IMR-90 (cell line): ENCODE data around the gene EEPD1. TPM values are rescaled to one million over a fixed set of nuclear protein-coding genes. Genes with fewer than 3 reads are reported as not detected.

Source experiments
- ATAC-seq: fragments of 200-7000 bp; cut with Tn5 transposase; 2 replicates; pipeline ENCODE4 v1.9.1; 2020; ENCODE audit warnings: low read depth, mild to moderate bottlenecking, moderate library complexity
- BruUV-seq: library from RNA; stranded (reverse); fragments of 400-500 nt; replicated peaks from 2 replicates; lab custom pipeline; 2021; lab: Mats Ljungman, UMichigan
- CTCF ChIA-PET: fragments of 300-600 bp; formaldehyde crosslinking; extraction: SDS; loops from one replicate; lab custom pipeline; 2021; ENCODE audit warnings: antibody characterized with exemption; lab: Yijun Ruan, JAX
- POLR2A ChIA-PET: fragments of 300-600 bp; sonication (Branson Sonifier 250); formaldehyde crosslinking; loops from one replicate; lab custom pipeline; 2022; ENCODE audit warnings: antibody characterized with exemption; ENCODE audit not compliant: unreplicated experiment; lab: Charles Lee
- DNase-seq: peaks from one replicate; pipeline ENCODE4 v3.0.0; 2013
- H2AFZ ChIP-seq: replicated peaks from 2 replicates; pipeline ENCODE3; 2013; ENCODE audit warnings: low read length, mild to moderate bottlenecking; ENCODE audit not compliant: poor library complexity
- H2AK5ac ChIP-seq: 2 replicates; pipeline ENCODE4 v1.6.1; 2013; ENCODE audit warnings: low read depth, low read length, inconsistent platforms
- H2AK9ac ChIP-seq: replicated peaks from 2 replicates; pipeline ENCODE3; 2013; ENCODE audit warnings: mild to moderate bottlenecking, low read depth, low read length, moderate library complexity; ENCODE audit not compliant: poor library complexity
- H2BK120ac ChIP-seq: 2 replicates; pipeline ENCODE4 v1.6.1; 2013; ENCODE audit warnings: low read depth, low read length, inconsistent platforms
- H2BK15ac ChIP-seq: 3 replicates; pipeline ENCODE4 v1.6.1; 2013; ENCODE audit warnings: low read depth, low read length, inconsistent platforms
- H2BK20ac ChIP-seq: 2 replicates; pipeline ENCODE4 v1.6.1; 2013; ENCODE audit warnings: low read depth, mild to moderate bottlenecking, inconsistent platforms, low read length, moderate library complexity
- H2BK5ac ChIP-seq: 2 replicates; pipeline ENCODE4 v1.6.1; 2013; ENCODE audit warnings: mild to moderate bottlenecking, low read depth, low read length, inconsistent platforms; ENCODE audit not compliant: poor library complexity, severe bottlenecking
- H3K14ac ChIP-seq: replicated peaks from 2 replicates; pipeline ENCODE4 v1.6.1; 2013; ENCODE audit warnings: low read depth, low read length, inconsistent platforms
- H3K18ac ChIP-seq: 2 replicates; pipeline ENCODE4 v1.6.1; 2013; ENCODE audit warnings: low read depth, low read length, control low read depth
- H3K23ac ChIP-seq: 2 replicates; pipeline ENCODE4 v1.6.1; 2013; ENCODE audit warnings: low read depth, low read length, inconsistent platforms
- H3K27ac ChIP-seq: 2 replicates; pipeline ENCODE4 v1.5.1; 2013; ENCODE audit warnings: mild to moderate bottlenecking, control low read depth, low read length; ENCODE audit not compliant: insufficient read depth
- H3K27me3 ChIP-seq: 2 replicates; pipeline ENCODE4 v1.6.1; 2013; ENCODE audit warnings: low read length; ENCODE audit not compliant: control insufficient read depth, insufficient read depth
- H3K36me3 ChIP-seq: 2 replicates; pipeline ENCODE4 v1.6.1; 2013; ENCODE audit warnings: low read length, mixed read lengths; ENCODE audit not compliant: control insufficient read depth, insufficient read depth
- H3K4ac ChIP-seq: 2 replicates; pipeline ENCODE4 v1.6.1; 2013; ENCODE audit warnings: low read depth, low read length, inconsistent platforms
- H3K4me1 ChIP-seq: 2 replicates; pipeline ENCODE4 v1.6.1; 2013; ENCODE audit warnings: low read length, mixed read lengths; ENCODE audit not compliant: control insufficient read depth, insufficient read depth
- H3K4me2 ChIP-seq: 2 replicates; pipeline ENCODE4 v1.6.1; 2013; ENCODE audit warnings: low read depth, mild to moderate bottlenecking, control low read depth, low read length, moderate library complexity
- H3K4me3 ChIP-seq: 2 replicates; pipeline ENCODE4 v1.5.1; 2013; ENCODE audit warnings: low read depth, mild to moderate bottlenecking, control low read depth, low read length, moderate library complexity; ENCODE audit not compliant: insufficient read depth
- H3K56ac ChIP-seq: 2 replicates; pipeline ENCODE4 v1.6.1; 2013; ENCODE audit warnings: low read length, inconsistent platforms; ENCODE audit not compliant: insufficient read depth; ENCODE audit errors: extremely low read depth
- H3K79me1 ChIP-seq, 2 experiments: 2 replicates each; pipeline ENCODE4 v1.6.1; 2013; ENCODE audit warnings: low read length in 2 of 2, inconsistent platforms in 1 of 2, low read depth in 1 of 2
- H3K9ac ChIP-seq: 2 replicates; pipeline ENCODE4 v1.6.1; 2013; ENCODE audit warnings: low read depth, low read length, control low read depth
- H3K9me1 ChIP-seq: 2 replicates; pipeline ENCODE4 v1.6.1; 2013; ENCODE audit warnings: low read length, inconsistent platforms; ENCODE audit not compliant: insufficient read depth
- H3K9me3 ChIP-seq: 2 replicates; pipeline ENCODE4 v1.6.1; 2013; ENCODE audit warnings: low read length; ENCODE audit not compliant: control insufficient read depth, insufficient read depth
- H4K20me1 ChIP-seq: 2 replicates; pipeline ENCODE4 v1.6.1; 2013; ENCODE audit warnings: low read length, inconsistent platforms; ENCODE audit not compliant: insufficient read depth
- H4K5ac ChIP-seq: 2 replicates; pipeline ENCODE4 v1.6.1; 2013; ENCODE audit warnings: mild to moderate bottlenecking, low read depth, low read length, control low read depth
- H4K8ac ChIP-seq, 2 experiments: 2 replicates each; pipeline ENCODE4 v1.6.1; 2013; ENCODE audit warnings: low read depth in 2 of 2, low read length in 2 of 2, control low read depth in 1 of 2, inconsistent platforms in 1 of 2
- H4K91ac ChIP-seq: 2 replicates; pipeline ENCODE4 v1.6.1; 2013; ENCODE audit warnings: low read depth, low read length, inconsistent platforms; ENCODE audit not compliant: insufficient read depth
- CEBPB ChIP-seq: IDR thresholded peaks from 2 replicates; pipeline ENCODE4 v1.6.1; 2012; ENCODE audit warnings: low read depth, low read length, improper control_type of control experiment
- CHD1 ChIP-seq: IDR thresholded peaks from 2 replicates; pipeline ENCODE4 v1.6.1; 2012; ENCODE audit warnings: low read depth, low read length, improper control_type of control experiment
- ELK1 ChIP-seq: fragments of 150-350 bp; IDR thresholded peaks from 2 replicates; pipeline ENCODE4 v1.6.1; 2016; ENCODE audit warnings: low read depth, mild to moderate bottlenecking, low read length, moderate library complexity, borderline replicate concordance
- FOS ChIP-seq: fragments of 150-350 bp; IDR thresholded peaks from 2 replicates; pipeline ENCODE4 v1.6.1; 2016; ENCODE audit warnings: low read depth, low read length
- MAFK ChIP-seq: IDR thresholded peaks from 2 replicates; pipeline ENCODE4 v1.6.1; 2012; ENCODE audit warnings: low read depth, low read length, improper control_type of control experiment
- MXI1 ChIP-seq: IDR thresholded peaks from 2 replicates; pipeline ENCODE4 v1.6.1; 2012; ENCODE audit warnings: low read depth, mild to moderate bottlenecking, low read length, moderate library complexity, borderline replicate concordance
- NFE2L2 ChIP-seq: fragments of 150-350 bp; IDR thresholded peaks from 2 replicates; pipeline ENCODE4 v1.6.1; 2016; ENCODE audit warnings: low read depth, mild to moderate bottlenecking, low read length
- RAD21 ChIP-seq: IDR thresholded peaks from 2 replicates; pipeline ENCODE4 v1.6.1; 2012; ENCODE audit warnings: low read length, improper control_type of control experiment
- RCOR1 ChIP-seq: IDR thresholded peaks from 2 replicates; pipeline ENCODE4 v1.6.1; 2012; ENCODE audit warnings: mild to moderate bottlenecking, low read length, improper control_type of control experiment; ENCODE audit not compliant: insufficient replicate concordance
- WGBS, 2 experiments: methylation state at CpG; one replicate each; pipeline versions ENCODE4 v1.1.5 to v1.1.7; 2013; ENCODE audit warnings: missing lambda C conversion rate in 2 of 2; ENCODE audit not compliant: insufficient read length in 1 of 2; ENCODE audit errors: extremely low coverage in 2 of 2; 5-methylcytosine and 5-hydroxymethylcytosine counted together
- dilution Hi-C: fragments of 300-500 bp; cut with HindIII; formaldehyde crosslinking; loops from one replicate; pipeline ENCODE4 v1.14.3; 2018; ENCODE audit warnings: low sequenced_read_pairs; ENCODE audit not compliant: unreplicated experiment
- in situ Hi-C: fragments of 300-500 bp; cut with MboI; formaldehyde crosslinking; loops from 3 replicates; pipeline ENCODE4 v1.14.3; 2019; ENCODE audit warnings: low sequenced_read_pairs, inconsistent platforms, mixed read lengths
- intact Hi-C: fragments of 100-400 bp; cut with micrococcal nuclease; formaldehyde crosslinking; loops from 2 replicates; pipeline ENCODE4 v1.10.0; 2022
- polyA plus RNA-seq, 3 experiments: library from polyadenylated mRNA; depleted of rRNA; stranded (reverse); fragments of >200 nt; gene quantifications; 2 replicates each; pipeline ENCODE4 v1.2.3, GENCODE V29; 2012; ENCODE audit warnings: low replicate concordance in 1 of 3
- total RNA-seq: library from RNA; depleted of rRNA; stranded (reverse); fragments of >200 nt; gene quantifications from 2 replicates; pipeline ENCODE4 v1.2.3, GENCODE V29; 2012

Gene EEPD1
- total and polyA plus RNA-seq, 2 of the 4 experiments (the other 2 are of a cell fraction), result 7.3 to 15.2 TPM

GRCh38 chr7:36147361-36147760 lies 5.7 kb upstream of the EEPD1 start:
- POLR2A ChIA-PET, result no interaction called here
- H3K9me3 ChIP-seq, result peaks cover 8% of the 10 kb centered on the region
- H3K4me3 ChIP-seq, result no peak overlapping the region
- no peak overlapping the region for H3K14ac ChIP-seq
- H4K8ac ChIP-seq, result no peak overlapping the region
- H3K23ac ChIP-seq, result no peak overlapping the region
- CTCF ChIA-PET, result no interaction called here
- ATAC-seq (no peak), DNase-seq (no peak)
- intact Hi-C loops, result no loop called here
- H3K9ac ChIP-seq, result no peak overlapping the region
- H2BK15ac ChIP-seq, result no peak overlapping the region
- no peak overlapping the region for H3K27ac ChIP-seq
- H3K4me2 ChIP-seq, result no peak overlapping the region
- WGBS, 2 experiments, result 80% methylated on average over 2 of the region's 4 CpGs; no CpG with 5 or more reads in 1 of the 2 experiments
- H2AK5ac ChIP-seq, result no peak overlapping the region
- no peak overlapping the region for H2AK9ac ChIP-seq
- H3K9me1 ChIP-seq, result peaks cover 3% of the 10 kb centered on the region
- H4K91ac ChIP-seq, result no peak overlapping the region
- no peak overlapping the region for H2BK120ac ChIP-seq
- no peak overlapping the region for H4K5ac ChIP-seq
- no peaks in the 10 kb centered on the region for H3K4me1 ChIP-seq
- H2BK20ac ChIP-seq, result no peak overlapping the region
- no peak overlapping the region for H2BK5ac ChIP-seq
- no peak overlapping the region for H2AFZ ChIP-seq
- no peak for TF ChIP-seq CHD1
- no peak for TF ChIP-seq MXI1
- TF ChIP-seq RAD21, result no peak
- TF ChIP-seq CEBPB, result no peak
- no peak for TF ChIP-seq FOS
- no peak for TF ChIP-seq ELK1
- no peak for TF ChIP-seq MAFK
- TF ChIP-seq RCOR1, result no peak
- TF ChIP-seq NFE2L2, result no peak
- no peaks in the 10 kb centered on the region for H3K79me1 ChIP-seq
- BruUV-seq, result no TSS peak
- no peak overlapping the region for H3K56ac ChIP-seq
- in situ Hi-C loops, result no loop called here
- H3K4ac ChIP-seq, result no peak overlapping the region
- peaks cover 11% of the 10 kb centered on the region for H3K27me3 ChIP-seq
- dilution Hi-C loops, result no loop called here
- H4K20me1 ChIP-seq, result no peaks in the 10 kb centered on the region
- no peaks in the 10 kb centered on the region for H3K36me3 ChIP-seq
- H3K18ac ChIP-seq, result no peak overlapping the region
